GM15510 (cell line): ENCODE results near the gene GRIPAP1.

Experiments used
- POLR2A ChIP-seq: IDR thresholded peaks from 3 replicates; pipeline ENCODE4 v1.6.1; 2011; ENCODE audit warnings: borderline replicate concordance; ENCODE audit not compliant: insufficient read length; ENCODE audit errors: extremely low read depth

Gene GRIPAP1

GRCh38 chrX:48972220-48973164 is 29.6 kb downstream of the GRIPAP1 start:
- TF ChIP-seq POLR2A: no peak

- TF ChIP-seq POLR2A: no peak
These were observed 30.5 kb downstream of the GRIPAP1 start, which contains the start of gene KCND1 for GRCh38 chrX:48971249-48972219. Gene KCND1, minus strand, starts transcription at chrX:48971844. Its CDS starts 1,573 bp downstream, at chrX:48970271.

GRCh38 chrX:48969471-48969870 is 32.6 kb downstream of the GRIPAP1 start:
- TF ChIP-seq POLR2A: no peak

GRCh38 chrX:48968377-48968776 is 33.7 kb downstream of the GRIPAP1 start:
- TF ChIP-seq POLR2A: no peak

- no peak for TF ChIP-seq POLR2A
These were observed 35.1 kb downstream of the GRIPAP1 start for GRCh38 chrX:48966796-48967579.

GRCh38 chrX:48965959-48966358 is 36.1 kb downstream of the GRIPAP1 start:
- no peak for TF ChIP-seq POLR2A

- no peak for TF ChIP-seq POLR2A
These were observed 40.4 kb downstream of the GRIPAP1 start for GRCh38 chrX:48961585-48962091.

- no peak for TF ChIP-seq POLR2A
These were observed 41.8 kb downstream of the GRIPAP1 start for GRCh38 chrX:48960291-48960690.

- TF ChIP-seq POLR2A: no peak
These were observed 43.4 kb downstream of the GRIPAP1 start for GRCh38 chrX:48958635-48959094.

GRCh38 chrX:48957827-48958634 is 44.0 kb downstream of the GRIPAP1 start:
- TF ChIP-seq POLR2A: peak; percentile 38

GRCh38 chrX:48957477-48957826 is 44.6 kb downstream of the GRIPAP1 start, which contains the start of gene OTUD5:
Gene OTUD5, minus strand, starts transcription at chrX:48957607. Its CDS starts 37 bp downstream, at chrX:48957570.
- TF ChIP-seq POLR2A: peak; percentile 33

GRCh38 chrX:48956728-48957414 is 45.2 kb downstream of the GRIPAP1 start:
- no peak for TF ChIP-seq POLR2A

GRCh38 chrX:48948589-48948988 is 53.5 kb downstream of the GRIPAP1 start:
- no peak for TF ChIP-seq POLR2A
